Testis (tissue), 2 donors: ENCODE results near the gene ARSH.

Experiments used
- POLR2A ChIP-seq: fragments of 450-650 bp; IDR thresholded peaks from one replicate; pipeline ENCODE4 v1.6.1; 2017; ENCODE audit warnings: antibody characterized with exemption, mild to moderate bottlenecking, moderate library complexity
- TF ChIP-seq, protein P1 (sequence below), 3 experiments: fragments of 450-650 bp in 2 of 3; fragments of 200-600 bp in 1 of 3; sonication (generic) in 1 of 3; IDR thresholded peaks; one replicate each; pipeline ENCODE4 v1.5.1; 2016 to 2019; ENCODE audit warnings: antibody characterized with exemption in 3 of 3, mild to moderate bottlenecking in 2 of 3, moderate library complexity in 1 of 3

DNA sequence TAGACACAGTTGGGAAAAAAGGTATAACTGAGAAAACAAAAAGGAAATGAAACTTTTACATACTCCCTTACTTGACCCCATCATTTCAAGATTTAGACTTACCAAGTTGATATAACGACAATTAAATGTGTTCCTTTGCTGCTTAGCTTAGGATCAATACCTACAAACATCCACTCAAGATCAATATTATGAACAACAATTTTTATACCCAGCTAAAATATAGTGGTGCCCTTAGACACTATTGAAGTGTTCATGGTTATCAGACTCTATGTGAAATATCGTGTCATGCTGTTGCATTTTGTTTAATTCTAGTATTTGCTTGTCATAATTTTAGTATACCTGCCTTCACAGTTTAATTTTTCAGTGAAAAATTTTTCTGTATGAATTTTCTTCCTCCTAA, 4.2 kb downstream of the ARSH start:
- TF ChIP-seq, protein P1, sequence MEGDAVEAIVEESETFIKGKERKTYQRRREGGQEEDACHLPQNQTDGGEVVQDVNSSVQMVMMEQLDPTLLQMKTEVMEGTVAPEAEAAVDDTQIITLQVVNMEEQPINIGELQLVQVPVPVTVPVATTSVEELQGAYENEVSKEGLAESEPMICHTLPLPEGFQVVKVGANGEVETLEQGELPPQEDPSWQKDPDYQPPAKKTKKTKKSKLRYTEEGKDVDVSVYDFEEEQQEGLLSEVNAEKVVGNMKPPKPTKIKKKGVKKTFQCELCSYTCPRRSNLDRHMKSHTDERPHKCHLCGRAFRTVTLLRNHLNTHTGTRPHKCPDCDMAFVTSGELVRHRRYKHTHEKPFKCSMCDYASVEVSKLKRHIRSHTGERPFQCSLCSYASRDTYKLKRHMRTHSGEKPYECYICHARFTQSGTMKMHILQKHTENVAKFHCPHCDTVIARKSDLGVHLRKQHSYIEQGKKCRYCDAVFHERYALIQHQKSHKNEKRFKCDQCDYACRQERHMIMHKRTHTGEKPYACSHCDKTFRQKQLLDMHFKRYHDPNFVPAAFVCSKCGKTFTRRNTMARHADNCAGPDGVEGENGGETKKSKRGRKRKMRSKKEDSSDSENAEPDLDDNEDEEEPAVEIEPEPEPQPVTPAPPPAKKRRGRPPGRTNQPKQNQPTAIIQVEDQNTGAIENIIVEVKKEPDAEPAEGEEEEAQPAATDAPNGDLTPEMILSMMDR (IDR thresholded peaks at IDR 0.05), result no peak
- no peak for TF ChIP-seq POLR2A
